ENCODE measurements around the gene DNAAF8. TPM values are rescaled to one million over a fixed set of nuclear protein-coding genes. Genes with fewer than 3 reads are reported as not detected.

Gene DNAAF8
- total RNA-seq, 4 donors from 2014 or later = 0.31 to 1.1 (median 0.87) TPM

GRCh38 chr16:4747906-4748681 is 13.8 kb downstream of the DNAAF8 start:
- ATAC-seq (ENCODE audit: low FRiP score) = no peak

GRCh38 chr16:4748682-4749411 is 14.5 kb downstream of the DNAAF8 start:
- TF ChIP-seq, protein P1, sequence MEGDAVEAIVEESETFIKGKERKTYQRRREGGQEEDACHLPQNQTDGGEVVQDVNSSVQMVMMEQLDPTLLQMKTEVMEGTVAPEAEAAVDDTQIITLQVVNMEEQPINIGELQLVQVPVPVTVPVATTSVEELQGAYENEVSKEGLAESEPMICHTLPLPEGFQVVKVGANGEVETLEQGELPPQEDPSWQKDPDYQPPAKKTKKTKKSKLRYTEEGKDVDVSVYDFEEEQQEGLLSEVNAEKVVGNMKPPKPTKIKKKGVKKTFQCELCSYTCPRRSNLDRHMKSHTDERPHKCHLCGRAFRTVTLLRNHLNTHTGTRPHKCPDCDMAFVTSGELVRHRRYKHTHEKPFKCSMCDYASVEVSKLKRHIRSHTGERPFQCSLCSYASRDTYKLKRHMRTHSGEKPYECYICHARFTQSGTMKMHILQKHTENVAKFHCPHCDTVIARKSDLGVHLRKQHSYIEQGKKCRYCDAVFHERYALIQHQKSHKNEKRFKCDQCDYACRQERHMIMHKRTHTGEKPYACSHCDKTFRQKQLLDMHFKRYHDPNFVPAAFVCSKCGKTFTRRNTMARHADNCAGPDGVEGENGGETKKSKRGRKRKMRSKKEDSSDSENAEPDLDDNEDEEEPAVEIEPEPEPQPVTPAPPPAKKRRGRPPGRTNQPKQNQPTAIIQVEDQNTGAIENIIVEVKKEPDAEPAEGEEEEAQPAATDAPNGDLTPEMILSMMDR (IDR thresholded peaks at IDR 0.05) = no peak
- DNase-seq (ENCODE audit: low spot score) = no peak
- ATAC-seq (ENCODE audit: low FRiP score) = no peak

More at GRCh38 chr16:4747906-4748681, 13.8 kb downstream of the DNAAF8 start:
- DNase-seq (ENCODE audit: low spot score) = no peak
- TF ChIP-seq, protein P1 (IDR thresholded peaks at IDR 0.05) = no peak

DNA sequence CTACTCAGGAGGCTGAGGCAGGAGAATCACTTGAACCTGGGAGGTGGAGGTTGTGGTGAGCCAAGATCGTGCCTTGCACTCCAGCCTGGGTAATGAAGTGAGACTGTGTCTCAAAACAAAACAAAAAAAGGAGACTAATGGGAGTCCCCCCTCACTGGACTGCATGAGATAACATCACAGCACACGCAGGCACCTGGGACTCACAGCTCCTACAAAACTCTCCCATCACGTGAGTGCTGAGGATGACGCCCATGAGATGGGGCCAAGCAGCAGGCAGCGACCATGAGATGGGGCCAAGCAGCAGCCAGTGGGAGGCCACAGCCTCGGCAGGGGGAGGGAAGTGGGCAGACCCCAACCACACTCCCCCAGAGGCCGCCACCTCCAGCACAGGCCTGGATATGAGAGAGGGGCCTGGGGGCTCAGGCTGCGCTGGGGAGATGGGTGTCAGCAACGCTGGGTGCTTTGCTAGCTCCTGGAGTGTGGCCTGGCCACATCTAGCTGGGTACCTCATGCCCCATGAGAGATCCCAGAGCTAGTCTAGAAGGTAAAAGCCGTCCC is 15.4 kb downstream of the DNAAF8 start:
- ATAC-seq (ENCODE audit: low FRiP score) = no peak
- no peak for DNase-seq (ENCODE audit: low spot score)
- TF ChIP-seq, protein P1 (IDR thresholded peaks at IDR 0.05) = no peak

GRCh38 chr16:4750896-4751295 is 16.6 kb downstream of the DNAAF8 start:
- TF ChIP-seq, protein P1 (IDR thresholded peaks at IDR 0.05) = no peak
- ATAC-seq (ENCODE audit: low FRiP score) (no peak), DNase-seq (ENCODE audit: low spot score) (no peak)

GRCh38 chr16:4752351-4753100 is 18.2 kb downstream of the DNAAF8 start:
- ATAC-seq (ENCODE audit: low FRiP score) = no peak
- TF ChIP-seq, protein P1 (IDR thresholded peaks at IDR 0.05) = no peak
- no peak for DNase-seq (ENCODE audit: low spot score)

DNA sequence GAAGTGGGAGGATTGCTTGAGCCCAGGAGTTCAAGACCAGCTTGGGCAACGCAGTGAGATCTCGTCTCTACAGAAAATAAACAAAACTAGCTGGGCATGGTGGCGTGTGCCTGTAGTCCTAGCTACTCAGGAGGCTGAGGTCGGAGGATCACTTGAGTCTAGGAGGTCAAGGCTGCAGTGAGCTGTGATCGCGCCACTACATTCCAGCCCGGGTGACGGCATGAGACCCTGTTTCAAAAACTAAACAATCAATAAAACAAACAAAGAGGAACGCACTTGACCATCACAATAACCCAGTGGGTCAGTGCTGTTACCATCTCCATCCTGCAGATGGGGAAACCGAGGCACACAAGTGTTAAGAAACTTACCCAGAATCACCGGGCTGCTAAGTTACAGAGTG is 18.9 kb downstream of the DNAAF8 start:
- DNase-seq (ENCODE audit: low spot score) = no peak
- no peak for ATAC-seq (ENCODE audit: low FRiP score)
- TF ChIP-seq, protein P1 (IDR thresholded peaks at IDR 0.05) = no peak

Data from omental fat pad (tissue), 4 donors.